ENCODE results near the gene INSM1.

- TF ChIP-seq CTCF (conservative IDR thresholded peaks at IDR 0.05) (no peak), EZH2 (IDR thresholded peaks at IDR 0.05; ENCODE audit: low read depth) (no peak)
Measured at GRCh38 chr20:20413810-20414281, 45.9 kb downstream of the INSM1 start.
